Measurements from ENCODE around the gene SCUBE1.

Gene SCUBE1

GRCh38 chr22:43198936-43199335, 144.2 kb downstream of the SCUBE1 start:
- no peak for DNase-seq (ENCODE audit: low spot score)

- no peak for DNase-seq (ENCODE audit: low spot score)
Observed at GRCh38 chr22:43198126-43198525, 145.0 kb downstream of the SCUBE1 start.

GRCh38 chr22:43197271-43197941, 145.8 kb downstream of the SCUBE1 start:
- DNase-seq (ENCODE audit: low spot score) = no peak

GRCh38 chr22:43191831-43192230, 151.3 kb downstream of the SCUBE1 start:
- DNase-seq (ENCODE audit: low spot score) = no peak

GRCh38 chr22:43188829-43189545, 154.2 kb downstream of the SCUBE1 start:
- no peak for DNase-seq (ENCODE audit: low spot score)

- DNase-seq (ENCODE audit: low spot score) = peak; percentile 99
Observed at GRCh38 chr22:43187171-43188099, 155.7 kb downstream of the SCUBE1 start.

- DNase-seq (ENCODE audit: low spot score) = peak; percentile 67
Observed at GRCh38 chr22:43186272-43187170, 156.7 kb downstream of the SCUBE1 start, which contains the start of gene TTLL12. TTLL12 (minus strand) TSS chr22:43187134; CDS start chr22:43187069, 65 bp downstream.

- peak; percentile 55 for DNase-seq (ENCODE audit: low spot score)
Observed at GRCh38 chr22:43185860-43186261, 157.3 kb downstream of the SCUBE1 start.

- DNase-seq (ENCODE audit: low spot score) = no peak
Observed at GRCh38 chr22:43183496-43184277, 159.5 kb downstream of the SCUBE1 start.

- no peak for DNase-seq (ENCODE audit: low spot score)
Observed at GRCh38 chr22:43182726-43183125, 160.4 kb downstream of the SCUBE1 start.

- no peak for DNase-seq (ENCODE audit: low spot score)
Observed at GRCh38 chr22:43182118-43182517, 161.1 kb downstream of the SCUBE1 start.

- no peak for DNase-seq (ENCODE audit: low spot score)
Observed at GRCh38 chr22:43181321-43182076, 161.7 kb downstream of the SCUBE1 start.

GRCh38 chr22:43180670-43181069, 162.5 kb downstream of the SCUBE1 start:
- DNase-seq (ENCODE audit: low spot score) = no peak

- no peak for DNase-seq (ENCODE audit: low spot score)
Observed at GRCh38 chr22:43179911-43180195, 163.3 kb downstream of the SCUBE1 start.

- no peak for DNase-seq (ENCODE audit: low spot score)
Observed at GRCh38 chr22:43179146-43179910, 163.8 kb downstream of the SCUBE1 start.

GRCh38 chr22:43177479-43177878, 165.7 kb downstream of the SCUBE1 start:
- DNase-seq (ENCODE audit: low spot score) = no peak

GRCh38 chr22:43176090-43176489, 167.1 kb downstream of the SCUBE1 start:
- no peak for DNase-seq (ENCODE audit: low spot score)

- no peak for DNase-seq (ENCODE audit: low spot score)
Observed at GRCh38 chr22:43174941-43175531, 168.1 kb downstream of the SCUBE1 start.
